Left renal cortex interstitium (tissue), 4 donors: ENCODE results near the gene USPL1. TPM values are rescaled to one million over a fixed set of nuclear protein-coding genes. Genes with fewer than 3 reads are reported as not detected.
A peak's percentile ranks its signal among the peaks of the same experiment; 100 is the strongest.
"Not testable (repeated sequence)": the region's sequence is repeated elsewhere in the genome, so short reads cannot be mapped to it uniquely, and the experiment has no call there.

Source experiments
- DNase-seq, 4 donors: peaks; one replicate each; pipeline ENCODE4 v3.0.0-alpha.2; 2013; ENCODE audit warnings: low read depth in 4 of 4, low spot score in 2 of 4, missing footprints in 1 of 4
- polyA plus RNA-seq, 4 donors: library from polyadenylated mRNA; unstranded; fragments of 120-200 nt; gene quantifications; one replicate each; pipeline ENCODE4 v1.2.1, GENCODE V29; 2013; ENCODE audit not compliant: insufficient read length in 4 of 4

Gene USPL1
- polyA plus RNA-seq, 4 donors = 21.2 to 28.3 (median 24.2) TPM

DNA sequence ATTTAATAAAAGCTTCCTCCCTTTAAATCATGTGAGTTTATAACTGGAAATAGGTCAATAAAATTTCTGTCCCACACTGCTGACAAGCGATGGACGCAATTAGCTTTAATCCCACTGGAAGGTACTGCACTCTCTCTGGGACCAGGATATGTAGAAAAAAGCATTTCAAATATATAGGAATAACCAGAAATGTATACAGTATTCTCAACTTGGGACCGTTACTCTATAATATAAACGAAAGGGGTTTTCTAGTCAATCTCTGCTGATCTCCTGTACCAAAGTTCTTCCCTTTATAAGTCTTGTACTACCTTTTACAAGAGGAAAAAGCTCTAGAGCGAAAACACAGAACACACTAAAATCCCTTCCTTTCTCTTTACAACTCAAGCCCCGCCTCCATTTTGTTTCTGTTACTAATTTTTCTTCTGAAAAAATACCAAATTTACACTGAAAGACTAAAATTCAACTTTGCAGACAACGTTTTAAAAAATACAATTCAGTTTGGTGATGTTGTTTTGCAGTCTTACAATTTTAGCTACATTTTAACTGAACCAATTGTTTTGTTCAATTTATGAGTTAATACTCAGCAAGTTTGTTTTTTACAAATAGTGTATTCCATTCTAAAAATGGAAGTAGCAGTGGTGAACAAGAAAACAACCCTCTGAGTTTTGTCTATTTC lies 1.7 kb upstream of the USPL1 start:
- DNase-seq = peak in 3 of 4 donors; percentile 34 to 84 (median 51)

- DNase-seq = peak; percentile 74 to 94 (median 86)
These were observed 799 bp upstream of the USPL1 start for GRCh38 chr13:30616927-30617314.

DNA sequence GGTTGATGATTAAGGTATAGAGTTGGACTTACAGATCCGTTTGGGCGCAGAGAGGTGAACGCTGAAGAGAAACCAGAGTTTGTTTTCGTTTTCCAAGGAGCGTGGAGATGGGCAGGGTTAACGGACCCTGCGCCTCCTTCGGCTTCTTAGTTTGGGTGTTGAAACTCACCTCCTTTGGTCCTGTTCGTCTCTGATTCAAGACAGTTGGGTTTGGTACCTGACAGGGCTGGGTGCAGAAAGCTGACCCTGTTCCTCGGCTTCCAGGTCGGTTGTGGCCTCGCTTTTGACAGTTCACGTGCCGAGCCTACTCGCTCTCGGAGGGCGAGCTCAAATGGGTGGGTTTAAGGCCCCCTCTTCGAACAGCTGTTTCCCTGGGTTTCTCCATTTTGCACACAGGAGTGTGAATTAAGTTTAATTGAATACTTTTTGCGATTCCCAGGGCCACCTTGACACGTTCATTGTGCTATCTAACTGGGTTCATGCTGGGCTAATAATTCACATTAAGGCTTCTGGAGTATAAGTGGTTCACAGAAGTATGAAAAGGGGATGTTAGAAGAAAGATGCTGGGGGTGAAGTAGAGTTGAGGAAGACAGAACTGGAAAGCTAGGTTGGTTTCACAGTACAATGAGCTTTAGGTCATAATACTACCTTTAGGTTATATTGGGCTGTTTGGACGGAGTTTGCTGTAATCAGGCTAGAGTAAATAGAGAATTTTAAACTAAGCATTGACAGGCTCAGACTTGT lies 638 bp downstream of the USPL1 start:
- no peak for DNase-seq

DNA sequence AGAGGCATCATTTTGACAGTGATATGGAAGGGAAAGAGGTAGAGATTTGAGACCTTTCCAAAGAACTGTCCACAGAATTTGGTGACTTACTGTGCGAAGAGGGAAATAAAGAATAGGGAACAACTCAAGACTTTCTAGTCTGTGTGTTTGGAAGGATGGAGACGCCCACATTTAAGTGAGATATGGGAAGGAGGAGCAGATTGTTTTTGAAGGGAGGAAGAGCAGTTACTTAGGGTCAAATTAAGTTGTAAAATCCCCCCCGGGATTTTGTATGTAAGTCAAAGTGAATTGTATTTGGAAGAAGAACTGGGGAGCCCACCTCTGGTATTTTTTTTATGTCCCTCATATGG lies 1.2 kb downstream of the USPL1 start:
- DNase-seq = no peak

GRCh38 chr13:30619731-30620130 lies 2.0 kb downstream of the USPL1 start:
- DNase-seq = no peak

- no peak for DNase-seq
These were observed 3.2 kb downstream of the USPL1 start for GRCh38 chr13:30620941-30621340.

GRCh38 chr13:30622551-30622950 lies 4.8 kb downstream of the USPL1 start:
- no peak for DNase-seq

DNA sequence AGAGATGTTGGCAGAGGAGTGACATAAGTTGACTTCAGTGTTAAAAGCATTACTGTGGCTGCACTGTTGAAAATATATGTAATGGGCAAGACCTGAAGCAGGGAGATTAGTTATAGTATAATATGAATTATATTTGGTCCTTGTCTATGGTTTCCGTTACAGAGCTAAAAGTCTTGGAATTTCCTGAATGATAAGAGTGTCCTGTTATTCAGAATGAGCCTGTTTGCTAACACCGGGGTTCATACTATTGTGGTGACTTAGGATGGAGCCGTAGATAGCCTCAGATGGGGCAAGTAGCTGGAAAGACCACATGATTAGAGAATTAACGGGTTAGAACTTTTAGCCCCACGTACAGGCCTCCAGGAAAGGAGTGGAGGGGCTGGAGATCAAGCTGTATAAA lies 5.7 kb downstream of the USPL1 start:
- no peak for DNase-seq

- no peak for DNase-seq
These were observed 6.9 kb downstream of the USPL1 start for GRCh38 chr13:30624630-30625029.

DNA sequence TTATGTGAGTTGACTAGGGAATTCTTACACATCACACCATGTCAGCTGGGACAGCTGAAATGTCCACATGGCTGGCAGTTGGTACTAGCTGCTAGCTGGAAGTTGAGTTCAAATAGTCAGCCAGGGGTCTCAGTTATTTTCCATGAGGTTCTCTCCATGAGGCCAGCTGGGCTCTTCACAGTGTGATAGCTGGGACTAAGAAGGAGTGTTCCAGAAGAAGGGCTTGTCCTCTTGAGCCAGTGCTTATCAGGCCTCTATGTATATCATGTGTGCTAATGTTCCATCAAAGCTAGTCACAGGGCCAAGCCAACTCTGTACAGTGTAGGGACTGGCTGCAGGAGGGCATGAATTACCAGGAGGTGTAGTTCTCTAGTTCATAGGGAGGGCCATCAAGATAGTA lies 11.8 kb downstream of the USPL1 start:
- DNase-seq = no peak

- DNase-seq = no peak
These were observed 16.1 kb downstream of the USPL1 start for GRCh38 chr13:30633861-30634260.

- DNase-seq = no peak
These were observed 17.1 kb downstream of the USPL1 start for GRCh38 chr13:30634838-30635237.

- DNase-seq = no peak
These were observed 20.6 kb downstream of the USPL1 start for GRCh38 chr13:30638301-30638700.

DNA sequence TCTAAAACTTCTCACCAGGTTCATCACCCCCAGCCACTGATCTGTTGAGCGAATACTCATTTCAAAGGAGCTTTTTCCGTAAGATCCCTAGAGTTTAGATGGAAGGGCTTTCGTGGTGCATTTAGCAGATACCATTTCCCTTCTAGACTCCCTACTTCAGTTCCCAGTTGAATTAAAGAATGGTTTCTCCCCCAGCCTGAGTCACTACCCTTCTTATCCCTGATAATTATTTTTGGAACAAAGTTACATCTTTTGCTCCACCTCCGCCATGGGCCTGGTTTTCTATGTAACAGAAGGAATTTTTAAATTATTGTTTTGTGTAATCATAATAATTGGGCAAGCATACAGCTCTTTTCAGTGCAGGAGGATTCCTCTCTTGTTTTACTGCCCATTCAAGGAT lies 22.0 kb downstream of the USPL1 start:
- no peak for DNase-seq

DNA sequence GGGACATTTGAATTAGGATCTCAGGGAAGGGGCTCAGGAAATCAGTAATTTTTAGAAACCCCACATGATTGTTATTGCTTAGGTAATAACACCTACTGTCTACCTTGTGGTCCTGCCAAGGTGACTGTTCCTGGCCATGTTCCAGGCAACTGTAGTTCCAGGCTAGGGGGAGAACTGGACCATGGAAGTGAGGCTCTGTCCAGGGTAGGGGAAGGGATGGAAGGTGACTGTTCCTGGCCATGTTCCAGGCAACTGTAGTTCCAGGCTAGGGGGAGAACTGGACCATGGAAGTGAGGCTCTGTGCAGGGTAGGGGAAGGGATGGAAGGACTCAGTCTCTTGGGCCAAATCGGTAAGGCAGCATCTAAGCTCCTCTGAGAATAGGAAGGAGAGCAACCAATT lies 23.5 kb downstream of the USPL1 start:
- not testable (repeated sequence) for DNase-seq

GRCh38 chr13:30645629-30646028 lies 27.9 kb downstream of the USPL1 start:
- no peak for DNase-seq

- DNase-seq = no peak
These were observed 29.7 kb downstream of the USPL1 start for GRCh38 chr13:30647420-30647819.

DNA sequence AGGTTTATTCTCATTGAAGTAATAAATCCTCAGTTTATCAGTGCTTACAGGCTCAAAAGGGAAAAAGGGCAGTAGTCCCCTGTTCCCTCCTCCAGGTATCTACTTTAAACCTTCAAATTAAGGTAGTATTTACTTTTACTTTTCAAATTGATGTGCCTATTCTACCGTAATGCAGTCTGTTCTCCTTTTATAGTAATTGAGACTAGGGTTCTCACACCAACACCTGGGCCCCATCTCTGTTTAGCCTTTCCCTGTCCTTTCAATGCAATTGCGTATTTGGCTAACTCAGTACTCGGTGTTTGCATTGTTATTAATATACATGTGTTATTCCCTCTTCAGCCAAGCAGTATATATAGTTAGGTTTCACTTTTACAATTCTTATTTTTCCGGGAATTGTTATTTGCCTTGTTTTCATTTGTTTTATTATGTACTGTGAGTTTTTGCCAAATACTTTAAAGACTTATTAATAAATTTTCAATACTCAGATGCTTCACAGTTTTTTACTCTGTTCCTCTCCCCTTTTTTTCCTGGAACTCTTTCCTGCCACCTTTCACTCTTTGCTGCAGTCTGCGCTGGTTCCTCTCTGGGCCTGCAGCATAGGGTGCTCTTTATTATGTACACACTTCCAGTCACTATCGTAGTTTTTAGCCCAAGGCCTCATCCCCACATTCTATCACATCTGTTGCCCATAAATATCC lies 30.3 kb downstream of the USPL1 start:
- no peak for DNase-seq

- DNase-seq = no peak
These were observed 30.8 kb downstream of the USPL1 start for GRCh38 chr13:30648522-30649012.

DNA sequence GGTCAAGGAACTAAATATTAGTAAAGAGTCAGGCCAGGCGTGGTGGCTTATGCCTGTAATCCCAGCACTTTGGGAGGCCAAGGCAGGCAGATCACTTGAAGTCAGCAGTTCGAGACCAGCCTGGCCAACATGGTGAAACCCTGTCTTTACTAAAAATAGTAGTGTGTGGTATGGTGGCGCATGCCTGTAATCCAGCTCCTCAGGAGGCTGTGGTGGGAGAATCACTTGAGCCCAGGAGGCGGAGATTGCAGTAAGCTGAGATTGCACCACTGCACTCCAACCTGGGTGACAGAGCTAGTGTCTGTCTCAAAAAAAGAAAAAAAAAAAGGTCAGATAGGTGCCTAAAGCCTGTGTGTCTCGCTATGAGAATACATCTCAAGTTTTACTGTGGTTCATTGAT lies 33.9 kb downstream of the USPL1 start:
- DNase-seq = not testable (repeated sequence)

GRCh38 chr13:30652746-30653386 lies 35.1 kb downstream of the USPL1 start:
- DNase-seq = peak in 3 of 4 donors; percentile 29 to 41 (median 41)
